ENCODE results near the gene RIMS3. TPM values are rescaled to one million over a fixed set of nuclear protein-coding genes. Genes with fewer than 3 reads are reported as not detected.
"Not testable (repeated sequence)": the region's sequence is repeated elsewhere in the genome, so short reads cannot be mapped to it uniquely, and the experiment has no call there.

RIMS3 gene
- total RNA-seq, 1 experiment from 2014 or later: 4.2 TPM

GRCh38 chr1:40621821-40622450 is 43.5 kb downstream of the RIMS3 start:
- in situ Hi-C loops (cut with HindIII; ENCODE audit: low pct_unique_long_range_greater_than_20kb, low sequenced_read_pairs): no loop called here
- no peak for DNase-seq (ENCODE audit: low read depth)

GRCh38 chr1:40620586-40621210 is 44.8 kb downstream of the RIMS3 start:
- in situ Hi-C loops (cut with HindIII; ENCODE audit: low pct_unique_long_range_greater_than_20kb, low sequenced_read_pairs): no loop called here
- DNase-seq (ENCODE audit: low read depth): no peak

- DNase-seq (ENCODE audit: low read depth): no peak
- in situ Hi-C loops (cut with HindIII; ENCODE audit: low pct_unique_long_range_greater_than_20kb, low sequenced_read_pairs): no loop called here
These were observed 45.3 kb downstream of the RIMS3 start for GRCh38 chr1:40620150-40620549.

GRCh38 chr1:40618108-40618507 is 47.4 kb downstream of the RIMS3 start:
- in situ Hi-C loops (cut with HindIII; ENCODE audit: low pct_unique_long_range_greater_than_20kb, low sequenced_read_pairs): no loop called here
- no peak for DNase-seq (ENCODE audit: low read depth)

GRCh38 chr1:40612345-40612831 is 53.1 kb downstream of the RIMS3 start:
- in situ Hi-C loops (cut with HindIII; ENCODE audit: low pct_unique_long_range_greater_than_20kb, low sequenced_read_pairs): no loop called here
- DNase-seq (ENCODE audit: low read depth): peak; percentile 45

DNA sequence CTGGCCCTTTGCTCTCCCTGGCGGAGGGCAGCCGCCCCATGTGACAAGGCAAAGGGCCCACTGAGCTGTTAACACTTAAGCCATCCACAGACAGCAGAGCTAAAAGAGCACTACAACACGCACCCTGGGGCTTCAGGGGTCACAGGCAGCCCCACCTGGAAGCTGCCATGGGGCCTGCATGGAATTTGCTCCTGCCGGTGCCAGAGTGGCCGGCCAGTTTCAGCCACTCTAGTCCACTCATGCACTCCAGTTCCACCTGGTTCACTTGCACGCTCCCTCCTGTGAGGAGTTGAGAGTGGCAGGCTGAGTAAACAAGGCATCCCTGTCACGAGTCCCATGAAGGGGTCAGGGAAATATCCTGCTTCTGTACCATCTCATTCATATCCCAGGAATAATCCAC is 55.3 kb downstream of the RIMS3 start:
- in situ Hi-C loops (cut with HindIII; ENCODE audit: low pct_unique_long_range_greater_than_20kb, low sequenced_read_pairs): no loop called here
- DNase-seq (ENCODE audit: low read depth): no peak

GRCh38 chr1:40607921-40608320 is 57.6 kb downstream of the RIMS3 start:
- no peak for DNase-seq (ENCODE audit: low read depth)
- in situ Hi-C loops (cut with HindIII; ENCODE audit: low pct_unique_long_range_greater_than_20kb, low sequenced_read_pairs): no loop called here

GRCh38 chr1:40606978-40607377 is 58.5 kb downstream of the RIMS3 start:
- no peak for DNase-seq (ENCODE audit: low read depth)
- in situ Hi-C loops (cut with HindIII; ENCODE audit: low pct_unique_long_range_greater_than_20kb, low sequenced_read_pairs): no loop called here

DNA sequence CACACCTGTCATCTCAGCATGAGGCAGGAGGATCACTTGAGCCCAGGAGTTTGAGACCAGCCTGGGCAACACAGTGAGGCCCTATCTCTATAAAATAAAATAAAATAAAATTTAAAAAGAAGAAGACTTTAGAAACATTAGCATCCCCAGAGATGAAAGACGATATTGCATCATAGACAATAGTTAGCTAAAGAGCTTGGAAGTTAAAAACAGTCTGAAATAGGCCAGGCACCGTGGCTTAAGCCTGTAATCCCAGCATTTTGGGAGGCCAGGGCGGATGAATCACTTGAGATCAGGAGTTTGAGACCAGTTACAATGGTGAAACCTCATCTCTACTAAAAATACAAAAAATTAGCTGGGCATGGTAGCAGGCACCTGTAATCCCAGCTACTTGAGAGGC is 59.3 kb downstream of the RIMS3 start:
- DNase-seq (ENCODE audit: low read depth): no peak
- in situ Hi-C loops (cut with HindIII; ENCODE audit: low pct_unique_long_range_greater_than_20kb, low sequenced_read_pairs): no loop called here

GRCh38 chr1:40599926-40600325 is 65.6 kb downstream of the RIMS3 start:
- no peak for DNase-seq (ENCODE audit: low read depth)
- in situ Hi-C loops (cut with HindIII; ENCODE audit: low pct_unique_long_range_greater_than_20kb, low sequenced_read_pairs): no loop called here

- in situ Hi-C loops (cut with HindIII; ENCODE audit: low pct_unique_long_range_greater_than_20kb, low sequenced_read_pairs): no loop called here
- DNase-seq (ENCODE audit: low read depth): no peak
These were observed 69.9 kb downstream of the RIMS3 start for GRCh38 chr1:40595623-40596022.

DNA sequence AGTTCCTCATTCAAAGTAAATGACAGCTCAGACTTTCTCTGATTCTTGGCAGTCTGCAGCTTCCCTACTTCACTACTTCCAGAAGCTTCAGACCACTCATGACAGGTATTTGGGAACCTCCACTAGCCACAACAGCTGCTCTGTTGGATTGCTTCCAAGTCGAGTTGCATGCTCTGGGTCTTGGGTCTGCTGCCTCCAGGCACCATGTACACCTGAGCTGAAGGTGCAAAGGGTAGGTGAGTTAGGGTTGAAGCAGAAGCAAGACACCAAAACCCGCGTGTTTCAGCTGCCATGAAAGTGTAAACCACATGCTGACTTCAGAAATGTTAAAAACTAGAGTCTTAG is 71.3 kb downstream of the RIMS3 start:
- no peak for DNase-seq (ENCODE audit: low read depth)
- in situ Hi-C loops (cut with HindIII; ENCODE audit: low pct_unique_long_range_greater_than_20kb, low sequenced_read_pairs): no loop called here

- no peak for DNase-seq (ENCODE audit: low read depth)
- in situ Hi-C loops (cut with HindIII; ENCODE audit: low pct_unique_long_range_greater_than_20kb, low sequenced_read_pairs): no loop called here
These were observed 71.9 kb downstream of the RIMS3 start for GRCh38 chr1:40593449-40594186.

DNA sequence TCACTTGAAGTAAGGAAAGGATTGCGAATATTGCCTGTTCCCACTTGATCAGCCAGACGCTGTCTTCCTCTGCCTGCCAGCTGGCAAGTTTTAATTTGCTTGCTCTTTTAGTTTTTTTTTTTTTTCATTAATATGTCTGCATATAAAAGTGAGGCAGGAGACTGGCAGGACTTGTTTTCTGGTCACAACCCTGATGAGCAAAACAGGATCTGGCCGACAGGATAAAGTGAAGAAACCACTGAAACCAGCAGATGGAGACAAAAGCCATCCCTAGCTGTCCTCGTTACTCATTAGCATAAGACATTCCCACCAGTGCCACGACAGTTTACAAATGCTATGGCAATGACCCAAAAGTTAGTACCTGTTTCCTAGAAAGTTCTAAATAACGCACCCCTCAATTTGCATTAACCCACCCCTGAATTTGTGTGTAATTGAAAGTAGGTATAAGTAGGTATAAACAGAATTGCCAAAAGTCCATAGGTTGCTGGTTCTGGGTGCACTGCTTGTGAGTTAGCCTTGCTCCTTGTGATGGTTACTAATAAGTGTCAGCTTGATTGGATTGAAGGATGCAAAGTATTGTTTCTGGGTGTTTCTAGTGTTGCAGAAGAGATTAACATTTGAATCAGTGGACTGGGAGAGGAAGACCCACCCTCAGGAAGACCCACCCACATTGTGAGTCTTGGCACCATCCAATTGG is 73.2 kb downstream of the RIMS3 start:
- peak; percentile 15 for DNase-seq (ENCODE audit: low read depth)
- in situ Hi-C loops (cut with HindIII; ENCODE audit: low pct_unique_long_range_greater_than_20kb, low sequenced_read_pairs): no loop called here

DNA sequence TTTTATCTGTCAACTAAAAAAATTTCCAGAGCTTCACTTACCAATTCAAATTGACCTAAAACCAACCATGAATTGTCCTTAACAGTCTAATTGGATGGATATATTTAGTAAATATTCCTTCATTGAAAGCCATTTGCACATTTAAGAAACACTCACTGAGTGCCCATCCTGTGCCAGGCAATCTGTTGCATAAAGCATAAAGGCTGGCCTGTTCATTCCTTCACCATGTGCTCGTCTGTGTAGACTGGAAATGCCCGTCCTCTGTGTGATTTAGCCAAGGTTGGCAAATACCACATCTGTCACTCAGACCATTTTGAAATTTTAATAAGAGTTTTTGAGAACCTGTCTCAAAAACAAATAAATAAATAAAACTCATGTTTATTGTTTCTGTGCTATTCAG is 76.9 kb downstream of the RIMS3 start:
- DNase-seq (ENCODE audit: low read depth): no peak
- in situ Hi-C loops (cut with HindIII; ENCODE audit: low pct_unique_long_range_greater_than_20kb, low sequenced_read_pairs): no loop called here

DNA sequence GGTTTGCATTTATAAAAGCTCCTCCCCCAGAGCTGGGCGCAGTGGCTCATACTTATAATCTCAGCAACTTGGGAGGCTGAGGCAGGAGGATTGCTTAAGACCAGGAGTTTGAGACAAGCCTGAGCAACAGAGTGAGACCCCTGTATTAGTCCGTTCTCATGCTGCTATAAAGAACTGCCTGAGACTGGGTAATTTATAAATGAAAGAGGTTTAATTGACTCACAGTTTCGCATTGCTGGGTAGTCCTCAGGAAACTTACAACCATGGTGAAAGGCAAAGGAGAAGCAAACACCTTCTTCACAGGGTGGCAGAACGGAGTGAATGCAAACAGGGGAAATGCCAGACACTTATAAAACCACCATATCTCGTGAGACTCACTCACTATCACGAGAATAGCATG is 81.5 kb downstream of the RIMS3 start:
- DNase-seq (ENCODE audit: low read depth): no peak
- in situ Hi-C loops (cut with HindIII; ENCODE audit: low pct_unique_long_range_greater_than_20kb, low sequenced_read_pairs): no loop called here

DNA sequence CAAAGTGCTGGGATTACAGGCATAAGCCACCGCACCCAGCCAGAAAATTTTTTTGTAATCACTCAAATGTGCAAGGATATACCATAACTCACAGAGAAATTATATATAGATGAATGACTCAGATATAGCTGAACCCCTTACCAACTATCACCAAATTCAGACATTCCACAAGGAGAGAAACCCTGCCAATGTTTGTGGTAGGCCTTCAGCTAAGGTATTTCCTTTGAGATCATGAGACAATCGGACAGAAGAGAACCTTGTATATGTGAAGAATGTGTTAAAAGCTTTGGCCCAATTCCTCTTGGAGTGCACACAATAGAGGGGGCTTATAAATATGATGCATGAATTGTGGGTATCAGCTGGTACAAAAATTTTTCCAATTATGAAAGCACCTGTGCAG is 83.4 kb downstream of the RIMS3 start:
- DNase-seq (ENCODE audit: low read depth): no peak
- in situ Hi-C loops (cut with HindIII; ENCODE audit: low pct_unique_long_range_greater_than_20kb, low sequenced_read_pairs): no loop called here

GRCh38 chr1:40575336-40575735 is 90.1 kb downstream of the RIMS3 start:
- in situ Hi-C loops (cut with HindIII; ENCODE audit: low pct_unique_long_range_greater_than_20kb, low sequenced_read_pairs): no loop called here
- DNase-seq (ENCODE audit: low read depth): no peak

GRCh38 chr1:40574805-40575204 is 90.7 kb downstream of the RIMS3 start:
- in situ Hi-C loops (cut with HindIII; ENCODE audit: low pct_unique_long_range_greater_than_20kb, low sequenced_read_pairs): not testable (repeated sequence)

More at GRCh38 chr1:40574805-40575204, 90.7 kb downstream of the RIMS3 start:
- DNase-seq (ENCODE audit: low read depth): not testable (repeated sequence)

Measured in Caki2 (cell line).